ENCODE results near the gene LAMTOR3.

The LAMTOR3 gene

DNA sequence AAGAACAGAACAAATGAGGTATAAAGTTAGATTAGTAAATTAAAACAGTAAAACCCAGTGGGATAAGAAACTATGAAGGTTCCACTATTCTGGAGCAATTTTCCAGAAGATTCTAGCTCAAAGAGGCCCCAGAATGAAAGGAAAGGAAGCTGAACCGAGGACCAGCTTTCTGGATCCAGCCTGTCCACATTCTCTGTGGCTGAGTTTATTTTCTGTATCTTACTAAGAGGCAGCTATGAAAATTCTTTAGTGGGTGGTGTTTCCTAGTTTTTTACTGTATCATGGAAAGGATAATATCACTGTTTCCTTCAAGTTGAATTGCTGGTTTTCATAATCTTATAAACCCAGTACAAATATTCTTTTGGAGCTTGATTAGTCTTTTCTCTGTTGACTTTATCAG is 65.8 kb downstream of the LAMTOR3 start:
- no peak for DNase-seq

Measured in activated naive CD4-positive, alpha-beta T cell (primary cell).